Measurements from ENCODE around the gene TMEM88.

The TMEM88 gene

GRCh38 chr17:7833795-7834541 lies 20.9 kb upstream of the TMEM88 start, which contains the start of gene KDM6B:
KDM6B (plus strand) TSS chr17:7834217; CDS start chr17:7845555, 11,338 bp downstream.
- peak; percentile 89 for DNase-seq

- no peak for DNase-seq
These were observed 20.3 kb upstream of the TMEM88 start for GRCh38 chr17:7834542-7834956.

GRCh38 chr17:7834957-7835813 lies 19.7 kb upstream of the TMEM88 start:
- DNase-seq = peak; percentile 99

GRCh38 chr17:7835814-7836595 lies 18.9 kb upstream of the TMEM88 start:
- peak; percentile 76 for DNase-seq

- DNase-seq = peak; percentile 98
These were observed 18.1 kb upstream of the TMEM88 start for GRCh38 chr17:7836596-7837407.

GRCh38 chr17:7837408-7838088 lies 17.3 kb upstream of the TMEM88 start:
- DNase-seq = no peak

- peak; percentile 57 for DNase-seq
These were observed 16.5 kb upstream of the TMEM88 start for GRCh38 chr17:7838090-7839075.

- no peak for DNase-seq
These were observed 15.5 kb upstream of the TMEM88 start for GRCh38 chr17:7839190-7839875.

GRCh38 chr17:7839876-7840261 lies 15.0 kb upstream of the TMEM88 start:
- DNase-seq = peak; percentile 37

GRCh38 chr17:7840441-7840840 lies 14.4 kb upstream of the TMEM88 start:
- DNase-seq = no peak

- no peak for DNase-seq
These were observed 14.0 kb upstream of the TMEM88 start for GRCh38 chr17:7840875-7841274.

GRCh38 chr17:7841396-7841914 lies 13.4 kb upstream of the TMEM88 start:
- peak; percentile 92 for DNase-seq

GRCh38 chr17:7841915-7842379 lies 12.9 kb upstream of the TMEM88 start:
- DNase-seq = peak; percentile 88

- DNase-seq = peak; percentile 94
These were observed 12.2 kb upstream of the TMEM88 start for GRCh38 chr17:7842380-7843256.

- no peak for DNase-seq
These were observed 11.7 kb upstream of the TMEM88 start for GRCh38 chr17:7843257-7843535.

- peak; percentile 85 for DNase-seq
These were observed 11.2 kb upstream of the TMEM88 start for GRCh38 chr17:7843536-7844291.

GRCh38 chr17:7844292-7845154 lies 10.3 kb upstream of the TMEM88 start:
- peak; percentile 96 for DNase-seq
